ENCODE data around the gene GDPD5.
"Not testable (repeated sequence)": the region's sequence is repeated elsewhere in the genome, so short reads cannot be mapped to it uniquely, and the experiment has no call there.

The GDPD5 gene

DNA sequence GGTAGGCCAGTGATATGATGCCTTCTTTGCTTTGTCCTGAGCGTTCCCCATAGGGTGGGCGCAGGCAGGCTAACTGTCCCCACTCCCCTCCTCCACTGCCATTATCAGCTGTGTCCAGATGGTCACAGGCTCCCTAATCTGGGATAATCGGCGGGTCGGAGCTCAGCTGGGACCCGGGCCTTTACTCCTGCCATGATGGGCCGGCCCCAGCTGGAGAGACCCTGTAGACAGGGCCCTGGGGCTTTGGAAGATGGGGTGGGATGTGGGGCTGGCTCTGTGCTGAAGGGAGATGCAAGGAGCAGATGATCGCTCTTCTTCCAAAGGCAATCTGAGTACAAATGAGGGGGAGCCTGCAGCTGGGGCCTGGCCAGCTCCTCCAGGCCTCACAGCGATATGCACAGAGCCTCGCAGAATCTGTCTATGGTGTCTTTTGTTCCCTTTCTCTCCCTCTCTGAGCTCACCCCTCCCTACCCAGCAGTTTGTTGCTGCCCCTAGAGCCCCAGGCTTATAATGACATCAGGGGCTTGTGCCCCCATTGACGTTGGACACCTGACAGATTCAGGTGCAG lies 104.6 kb downstream of the GDPD5 start:
- ChIA-PET CTCF (interaction anchor here (6.5 kb wide), 1 partner anchor 14 kb away, joined by 28 read pairs; no protein-coding TSS in a partner anchor), POLR2A (no interaction called here)
- TF ChIP-seq, protein P1, sequence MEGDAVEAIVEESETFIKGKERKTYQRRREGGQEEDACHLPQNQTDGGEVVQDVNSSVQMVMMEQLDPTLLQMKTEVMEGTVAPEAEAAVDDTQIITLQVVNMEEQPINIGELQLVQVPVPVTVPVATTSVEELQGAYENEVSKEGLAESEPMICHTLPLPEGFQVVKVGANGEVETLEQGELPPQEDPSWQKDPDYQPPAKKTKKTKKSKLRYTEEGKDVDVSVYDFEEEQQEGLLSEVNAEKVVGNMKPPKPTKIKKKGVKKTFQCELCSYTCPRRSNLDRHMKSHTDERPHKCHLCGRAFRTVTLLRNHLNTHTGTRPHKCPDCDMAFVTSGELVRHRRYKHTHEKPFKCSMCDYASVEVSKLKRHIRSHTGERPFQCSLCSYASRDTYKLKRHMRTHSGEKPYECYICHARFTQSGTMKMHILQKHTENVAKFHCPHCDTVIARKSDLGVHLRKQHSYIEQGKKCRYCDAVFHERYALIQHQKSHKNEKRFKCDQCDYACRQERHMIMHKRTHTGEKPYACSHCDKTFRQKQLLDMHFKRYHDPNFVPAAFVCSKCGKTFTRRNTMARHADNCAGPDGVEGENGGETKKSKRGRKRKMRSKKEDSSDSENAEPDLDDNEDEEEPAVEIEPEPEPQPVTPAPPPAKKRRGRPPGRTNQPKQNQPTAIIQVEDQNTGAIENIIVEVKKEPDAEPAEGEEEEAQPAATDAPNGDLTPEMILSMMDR (IDR thresholded peaks at IDR 0.05; ENCODE audit: control extremely low read depth, extremely low read depth, low read depth, missing control alignments): no peak
- no peak for DNase-seq (ENCODE audit: extremely low spot score)

DNA sequence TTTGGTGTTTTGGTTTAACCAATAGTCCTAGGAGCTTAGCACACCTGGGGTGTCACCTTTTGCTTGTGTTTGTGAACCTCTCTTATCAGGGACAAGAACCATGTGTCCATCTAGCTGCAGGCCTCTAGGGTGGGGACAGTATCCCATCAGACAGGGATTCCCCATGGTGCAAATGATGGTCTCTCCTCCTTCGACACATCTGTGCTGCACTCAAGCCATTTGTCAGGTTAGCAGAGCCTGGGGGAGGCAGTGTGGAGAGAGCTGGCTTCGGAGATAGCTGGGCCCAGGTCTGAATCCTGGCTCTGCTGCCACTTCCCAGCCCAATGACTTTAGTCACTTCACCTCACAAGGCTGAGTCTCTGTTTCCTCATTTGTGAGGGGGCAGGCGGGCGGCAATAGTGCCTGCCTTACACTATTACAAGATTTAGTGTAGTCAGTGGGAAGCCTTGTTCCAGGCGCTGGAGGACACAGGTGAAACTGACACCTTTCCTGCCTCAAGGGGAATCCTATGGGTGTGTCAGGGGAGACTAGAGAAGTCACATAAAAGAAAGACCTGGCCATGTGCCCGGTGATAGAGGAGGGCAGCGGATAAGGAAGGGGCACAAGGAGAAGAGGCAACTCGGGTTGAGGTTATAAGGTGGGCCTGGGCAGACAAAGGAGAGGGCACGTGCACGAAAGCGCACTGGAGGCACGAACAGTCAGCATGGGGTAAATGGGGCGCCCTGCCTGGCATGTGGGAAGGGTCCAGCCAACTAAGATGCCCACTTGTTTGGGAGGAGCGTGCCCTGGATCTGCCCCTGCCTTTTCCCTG lies 105.3 kb downstream of the GDPD5 start:
- ChIA-PET POLR2A (no interaction called here), CTCF (interaction anchor here (0.8 to 6.5 kb wide), 3 partner anchors 9 to 24 kb away, joined by 3 to 28 read pairs (median 5); no protein-coding TSS in a partner anchor)
- DNase-seq (ENCODE audit: extremely low spot score): no peak
- TF ChIP-seq, protein P1 (IDR thresholded peaks at IDR 0.05; ENCODE audit: control extremely low read depth, extremely low read depth, low read depth, missing control alignments): no peak

DNA sequence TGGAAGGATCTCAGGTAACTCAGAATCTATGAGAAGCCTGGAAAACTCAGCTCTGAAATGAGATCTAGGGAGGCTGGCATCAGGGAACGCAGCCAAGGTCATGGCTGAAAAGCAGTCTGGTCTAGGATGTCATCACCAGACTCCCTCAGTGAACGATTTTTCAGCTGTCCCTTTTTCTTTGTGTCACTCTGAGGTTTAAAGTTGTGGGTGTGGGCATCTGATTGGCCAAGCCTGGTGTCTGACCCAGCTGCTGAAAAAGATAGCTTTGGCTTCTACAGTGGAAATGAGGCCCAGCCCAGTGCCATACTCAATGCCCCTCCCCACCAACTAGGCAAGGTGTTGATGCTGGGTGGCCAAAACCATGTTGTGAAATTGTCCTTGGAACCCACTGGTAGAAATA lies 111.9 kb downstream of the GDPD5 start:
- DNase-seq (ENCODE audit: extremely low spot score): no peak
- POLR2A ChIA-PET: interaction anchor here (0.7 kb wide), 1 partner anchor 104 kb away, joined by 3 read pairs; no protein-coding TSS in a partner anchor
- CTCF ChIA-PET: interaction anchor here (0.7 to 3.3 kb wide), 7 partner anchors 8 to 135 kb away, joined by 3 to 10 read pairs (median 5); no protein-coding TSS in a partner anchor
- TF ChIP-seq, protein P1 (IDR thresholded peaks at IDR 0.05; ENCODE audit: control extremely low read depth, extremely low read depth, low read depth, missing control alignments): no peak

DNA sequence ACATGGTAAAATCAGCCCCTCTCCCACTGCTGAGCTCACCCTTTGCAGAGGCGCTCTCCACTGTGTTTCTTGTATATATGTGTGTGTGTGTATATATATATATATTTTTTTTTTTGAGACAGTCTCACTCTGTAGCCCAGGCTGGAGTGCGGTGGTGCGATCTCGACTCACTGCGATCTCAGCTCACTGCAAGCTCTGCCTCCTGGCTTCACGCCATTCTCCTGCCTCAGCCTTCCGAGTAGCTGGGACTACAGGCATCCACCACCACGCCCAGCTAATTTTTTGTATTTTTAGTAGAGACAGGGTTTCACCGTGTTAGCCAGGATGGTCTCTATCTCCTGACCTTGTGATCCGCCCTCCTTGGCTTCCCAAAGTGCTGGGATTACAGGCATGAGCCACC lies 112.6 kb downstream of the GDPD5 start:
- ChIA-PET CTCF (interaction anchor here (0.7 to 1.9 kb wide), 5 partner anchors 12 to 136 kb away, joined by 3 to 6 read pairs (median 4); no protein-coding TSS in a partner anchor), POLR2A (interaction anchor here (0.5 to 1.2 kb wide), 3 partner anchors 12 to 105 kb away, joined by 3 to 5 read pairs (median 3); no protein-coding TSS in a partner anchor)
- DNase-seq (ENCODE audit: extremely low spot score): not testable (repeated sequence)

DNA sequence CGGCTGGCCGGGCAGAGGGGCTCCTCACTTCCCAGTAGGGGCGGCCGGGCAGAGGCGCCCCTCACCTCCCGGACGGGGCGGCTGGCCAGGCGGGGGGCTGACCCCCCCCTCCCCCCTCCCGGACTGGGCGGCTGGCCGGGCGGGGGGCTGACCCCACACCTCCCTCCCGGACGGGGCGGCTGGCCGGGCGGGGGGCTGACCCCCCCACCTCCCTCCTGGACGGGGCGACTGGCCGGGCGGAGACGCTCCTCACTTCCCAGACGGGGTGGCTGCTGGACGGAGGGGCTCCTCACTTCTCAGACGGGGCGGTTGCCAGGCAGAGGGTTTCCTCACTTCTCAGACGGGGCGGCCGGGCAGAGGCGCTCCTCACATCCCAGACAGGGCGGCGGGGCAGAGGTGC lies 115.8 kb downstream of the GDPD5 start:
- DNase-seq (ENCODE audit: extremely low spot score); POLR2A ChIA-PET; CTCF ChIA-PET: not testable (repeated sequence)

DNA sequence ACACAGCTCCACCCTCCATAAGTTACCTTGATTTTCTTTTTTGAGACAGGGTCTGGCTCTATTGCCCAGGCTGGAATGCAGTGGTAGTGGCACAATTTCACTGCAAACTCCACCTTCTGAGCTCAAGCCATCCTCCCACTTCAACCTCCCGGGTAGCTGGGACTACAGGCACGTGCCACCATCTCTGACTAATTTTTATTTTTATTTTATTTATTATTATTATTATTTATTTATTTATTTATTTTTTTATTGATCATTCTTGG lies 116.9 kb downstream of the GDPD5 start:
- DNase-seq (ENCODE audit: extremely low spot score): no peak
- ChIA-PET POLR2A (interaction anchor here (0.6 to 1.4 kb wide), 2 partner anchors 24 to 28 kb away, joined by 5 to 6 read pairs; no protein-coding TSS in a partner anchor), CTCF (interaction anchor here (0.7 to 2.9 kb wide), 8 partner anchors 9 to 191 kb away, joined by 3 to 22 read pairs (median 5); no protein-coding TSS in a partner anchor)
- TF ChIP-seq, protein P1 (IDR thresholded peaks at IDR 0.05; ENCODE audit: control extremely low read depth, extremely low read depth, low read depth, missing control alignments): no peak

DNA sequence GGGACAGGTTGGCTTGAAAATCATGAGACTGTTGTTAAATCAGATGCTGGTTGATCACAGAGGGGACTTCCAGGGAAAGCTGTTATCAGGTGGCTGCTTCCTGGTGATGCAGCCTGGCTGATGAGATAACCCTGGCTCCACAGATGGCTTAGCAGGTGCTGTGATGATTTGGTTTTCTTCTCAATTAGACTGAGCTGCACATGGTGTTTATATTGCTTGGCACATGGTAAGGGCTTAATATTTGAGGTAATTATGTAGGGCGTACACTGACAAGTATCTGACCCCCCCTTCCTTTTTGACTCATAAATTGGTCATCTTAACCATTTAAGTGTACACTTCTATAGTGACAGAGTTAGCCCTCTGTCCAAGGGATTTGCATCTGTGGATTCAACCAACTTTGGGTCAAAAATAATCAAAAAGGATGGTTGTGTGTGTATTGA lies 119.4 kb downstream of the GDPD5 start:
- ChIA-PET CTCF (interaction anchor here (1.1 to 3.1 kb wide), 4 partner anchors 12 to 136 kb away, joined by 3 to 28 read pairs (median 12); no protein-coding TSS in a partner anchor), POLR2A (interaction anchor here (0.6 to 1.0 kb wide), 2 partner anchors 119 to 540 kb away, joined by 3 read pairs; partner anchors contain the start of gene GDPD5)
- no peak for DNase-seq (ENCODE audit: extremely low spot score)
- TF ChIP-seq, protein P1 (IDR thresholded peaks at IDR 0.05; ENCODE audit: control extremely low read depth, extremely low read depth, low read depth, missing control alignments): no peak
